Inflammatory macrophage (primary cell): ENCODE results near the gene MYPOP.
A peak's percentile ranks its signal among the peaks of the same experiment; 100 is the strongest.
"Not testable (repeated sequence)": the region's sequence is repeated elsewhere in the genome, so short reads cannot be mapped to it uniquely, and the experiment has no call there.

Source experiments
- DNase-seq, 2 donors: peaks; one replicate each; pipeline ENCODE4 v3.0.0-alpha.2; 2020 to 2022

Gene MYPOP

DNA sequence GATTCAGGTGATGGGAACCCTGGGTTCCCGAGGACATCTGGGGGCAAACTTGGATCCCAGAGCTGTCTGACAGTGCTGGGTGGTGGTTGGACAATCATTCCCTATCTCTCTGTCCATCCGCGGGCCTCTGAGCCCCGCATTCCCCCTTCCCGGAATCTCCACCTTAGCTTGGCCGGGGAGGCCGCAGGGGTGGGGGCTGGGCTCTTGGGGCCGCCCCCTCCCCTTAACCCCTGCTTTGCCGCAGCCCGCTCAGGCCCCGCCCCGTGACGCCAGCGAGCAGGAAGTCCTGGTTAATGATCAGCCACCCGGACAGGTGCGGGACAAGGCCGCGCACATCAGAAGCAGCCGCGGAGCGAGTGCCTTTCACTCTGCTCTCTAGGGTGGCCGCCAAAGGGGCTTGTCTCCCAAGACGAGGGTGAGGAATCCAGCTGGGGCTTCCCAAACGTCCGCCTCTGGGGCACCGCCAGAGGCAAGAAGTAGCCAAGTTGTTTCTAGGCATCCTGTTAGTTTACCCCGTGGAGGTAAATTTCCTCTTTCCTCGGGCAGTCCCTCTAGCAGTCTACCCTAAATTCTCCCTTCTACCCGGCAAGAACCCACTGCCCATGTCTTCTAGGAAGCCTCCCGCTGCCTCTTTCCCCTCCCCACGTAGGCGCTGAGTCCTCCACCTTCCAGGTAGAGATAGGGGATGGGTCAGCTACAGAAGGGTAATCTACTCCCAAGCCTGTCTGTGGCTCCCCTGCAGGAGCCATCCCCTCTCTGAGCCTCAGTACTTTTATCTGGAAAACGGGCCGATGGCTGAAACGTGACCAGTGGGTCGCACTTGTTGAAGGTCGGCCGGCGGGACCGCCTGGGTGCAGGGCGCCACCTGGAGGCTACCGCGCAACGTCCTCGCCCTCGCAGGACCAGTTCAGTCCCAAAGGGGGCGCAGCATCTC lies 19.5 kb downstream of the MYPOP start:
- peak; percentile 82 to 86 for DNase-seq

DNA sequence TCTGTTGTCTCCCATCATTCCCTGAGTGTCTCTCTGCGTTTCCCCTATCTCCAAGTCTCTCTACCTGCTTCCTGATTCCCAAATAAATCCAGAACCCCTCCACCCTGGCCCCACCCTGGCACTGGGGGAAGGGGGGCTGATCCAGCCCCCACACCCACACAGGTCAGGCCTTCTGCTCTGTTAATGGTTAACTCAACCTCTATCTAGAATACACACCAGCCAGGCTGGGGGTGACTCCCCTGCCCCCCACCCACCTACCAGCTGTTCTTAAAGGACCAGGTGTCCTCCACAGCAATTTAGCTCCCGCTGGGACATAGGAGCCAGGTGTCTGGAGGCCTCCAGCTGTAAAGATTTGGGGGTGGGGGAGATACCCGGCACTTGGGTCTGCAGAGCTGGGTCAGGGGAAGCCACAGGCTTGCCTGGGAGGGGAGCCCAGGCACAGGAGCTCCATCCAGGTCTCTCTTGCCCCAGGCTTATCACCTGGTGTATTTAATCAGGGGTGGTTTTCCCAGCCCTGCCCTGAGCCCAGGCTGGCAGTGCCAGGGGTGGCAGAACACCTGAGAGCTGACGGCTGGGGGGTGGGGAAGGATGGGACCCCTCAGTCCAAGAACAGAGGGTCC lies 20.4 kb downstream of the MYPOP start:
- no peak for DNase-seq

- DNase-seq: no peak
Observed at GRCh38 chr19:45881082-45881908, 21.1 kb downstream of the MYPOP start.

- DNase-seq: no peak
Observed at GRCh38 chr19:45879971-45880370, 22.4 kb downstream of the MYPOP start.

GRCh38 chr19:45879055-45879454 lies 23.4 kb downstream of the MYPOP start:
- DNase-seq: no peak

DNA sequence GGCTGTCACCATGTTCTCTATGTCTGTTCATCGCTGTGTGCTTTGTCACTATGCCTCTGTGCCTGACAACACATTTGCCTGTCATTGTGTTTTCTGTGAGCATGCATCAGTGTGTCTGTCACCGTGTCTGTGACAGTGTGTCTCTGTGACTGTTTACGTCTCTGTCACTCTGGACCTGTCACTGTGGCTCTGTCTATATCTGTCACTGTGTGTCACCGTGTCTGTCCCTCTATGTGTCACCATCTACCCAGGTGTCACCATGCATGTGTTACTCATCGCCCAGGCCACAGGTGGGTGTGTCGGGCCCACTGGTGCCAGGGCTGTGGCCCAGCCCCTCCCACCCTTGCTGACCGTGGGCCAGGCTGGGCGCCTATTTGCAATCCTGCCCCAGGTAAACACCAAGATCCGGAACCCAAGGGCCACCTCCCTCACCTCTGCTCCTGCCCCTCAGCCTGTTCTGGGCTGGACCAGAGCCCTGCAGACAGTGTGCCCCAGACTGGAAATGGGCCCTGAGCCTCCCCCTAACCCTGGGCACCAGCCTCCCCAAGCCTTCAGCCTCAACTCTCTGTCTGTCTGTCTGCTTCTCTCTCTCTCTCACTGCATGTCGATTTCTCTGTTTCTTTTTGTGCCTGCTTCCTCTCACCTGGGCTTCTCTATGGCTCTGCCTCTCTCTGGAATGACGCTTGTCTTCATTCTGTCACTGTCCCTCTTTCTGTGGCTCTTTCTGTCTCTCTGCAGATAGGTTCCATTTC lies 24.2 kb downstream of the MYPOP start:
- DNase-seq: no peak

- no peak for DNase-seq
Observed at GRCh38 chr19:45876411-45877197, 25.8 kb downstream of the MYPOP start.

- DNase-seq: no peak
Observed at GRCh38 chr19:45876161-45876410, 26.3 kb downstream of the MYPOP start.

DNA sequence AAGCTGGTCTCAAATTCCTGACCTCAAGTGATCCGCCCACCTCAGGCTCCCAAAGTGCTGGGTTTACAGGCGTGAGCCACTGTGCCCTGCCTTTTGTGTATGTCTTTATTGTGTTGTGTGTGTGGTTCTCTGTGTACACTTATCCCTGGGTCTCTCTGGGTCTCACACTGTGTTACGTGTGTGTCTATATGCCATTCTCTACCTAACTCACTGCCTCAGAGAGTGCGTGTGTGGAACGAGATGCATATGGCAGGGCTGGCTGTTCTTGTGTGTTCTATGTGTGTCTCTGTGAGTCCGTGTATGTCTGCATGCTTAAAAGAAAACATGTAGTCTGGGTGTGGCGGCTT lies 27.8 kb downstream of the MYPOP start:
- DNase-seq: no peak

- no peak for DNase-seq
Observed at GRCh38 chr19:45873219-45873772, 29.1 kb downstream of the MYPOP start.

DNA sequence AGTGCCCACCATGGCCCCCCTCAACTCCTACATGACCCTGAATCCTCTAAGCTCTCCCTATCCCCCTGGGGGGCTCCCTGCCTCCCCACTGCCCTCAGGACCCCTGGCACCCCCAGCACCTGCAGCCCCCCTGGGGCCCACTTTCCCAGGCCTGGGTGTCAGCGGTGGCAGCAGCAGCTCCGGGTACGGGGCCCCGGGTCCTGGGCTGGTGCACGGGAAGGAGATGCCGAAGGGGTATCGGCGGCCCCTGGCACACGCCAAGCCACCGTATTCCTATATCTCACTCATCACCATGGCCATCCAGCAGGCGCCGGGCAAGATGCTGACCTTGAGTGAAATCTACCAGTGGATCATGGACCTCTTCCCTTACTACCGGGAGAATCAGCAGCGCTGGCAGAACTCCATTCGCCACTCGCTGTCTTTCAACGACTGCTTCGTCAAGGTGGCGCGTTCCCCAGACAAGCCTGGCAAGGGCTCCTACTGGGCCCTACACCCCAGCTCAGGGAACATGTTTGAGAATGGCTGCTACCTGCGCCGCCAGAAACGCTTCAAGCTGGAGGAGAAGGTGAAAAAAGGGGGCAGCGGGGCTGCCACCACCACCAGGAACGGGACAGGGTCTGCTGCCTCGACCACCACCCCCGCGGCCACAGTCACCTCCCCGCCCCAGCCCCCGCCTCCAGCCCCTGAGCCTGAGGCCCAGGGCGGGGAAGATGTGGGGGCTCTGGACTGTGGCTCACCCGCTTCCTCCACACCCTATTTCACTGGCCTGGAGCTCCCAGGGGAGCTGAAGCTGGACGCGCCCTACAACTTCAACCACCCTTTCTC lies 30.1 kb downstream of the MYPOP start:
- DNase-seq: no peak

DNA sequence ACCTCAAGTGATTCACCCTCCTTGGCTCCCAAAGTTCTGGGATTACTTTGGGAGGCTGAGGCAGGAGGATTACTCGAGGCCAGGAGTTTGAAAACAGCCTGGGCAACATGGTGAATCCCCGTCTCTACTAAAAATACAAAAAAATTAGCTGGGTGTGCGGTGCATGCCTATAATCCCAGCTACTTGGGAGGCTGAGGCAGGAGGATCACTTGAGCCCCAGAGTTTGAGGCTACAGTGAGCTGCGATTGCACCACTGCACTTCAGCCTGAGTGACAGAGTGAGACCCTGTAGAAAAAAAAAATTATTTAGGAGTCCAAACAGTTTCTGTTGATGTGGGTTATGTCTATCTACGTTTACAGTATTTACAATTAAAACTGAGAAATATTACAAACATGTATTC lies 31.6 kb downstream of the MYPOP start:
- no peak for DNase-seq

DNA sequence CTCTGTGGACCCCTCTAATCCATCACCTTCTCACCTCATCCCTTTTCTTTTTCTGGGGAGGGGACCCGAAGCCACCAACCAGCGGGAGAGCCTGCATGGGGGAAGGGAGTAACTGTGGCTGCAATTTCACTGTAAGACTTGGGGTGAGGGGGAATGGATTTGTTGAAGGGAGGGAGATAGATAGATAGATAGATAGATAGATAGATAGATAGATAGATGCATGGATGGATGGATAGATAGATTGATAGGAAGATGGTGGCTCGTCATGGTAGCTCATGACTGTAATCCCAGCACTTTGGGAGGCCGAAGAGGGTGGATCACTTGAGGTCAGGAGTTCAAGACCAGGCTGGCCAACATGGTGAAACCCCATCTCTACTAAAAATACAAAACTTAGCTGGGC lies 35.2 kb downstream of the MYPOP start:
- not testable (repeated sequence) for DNase-seq

DNA sequence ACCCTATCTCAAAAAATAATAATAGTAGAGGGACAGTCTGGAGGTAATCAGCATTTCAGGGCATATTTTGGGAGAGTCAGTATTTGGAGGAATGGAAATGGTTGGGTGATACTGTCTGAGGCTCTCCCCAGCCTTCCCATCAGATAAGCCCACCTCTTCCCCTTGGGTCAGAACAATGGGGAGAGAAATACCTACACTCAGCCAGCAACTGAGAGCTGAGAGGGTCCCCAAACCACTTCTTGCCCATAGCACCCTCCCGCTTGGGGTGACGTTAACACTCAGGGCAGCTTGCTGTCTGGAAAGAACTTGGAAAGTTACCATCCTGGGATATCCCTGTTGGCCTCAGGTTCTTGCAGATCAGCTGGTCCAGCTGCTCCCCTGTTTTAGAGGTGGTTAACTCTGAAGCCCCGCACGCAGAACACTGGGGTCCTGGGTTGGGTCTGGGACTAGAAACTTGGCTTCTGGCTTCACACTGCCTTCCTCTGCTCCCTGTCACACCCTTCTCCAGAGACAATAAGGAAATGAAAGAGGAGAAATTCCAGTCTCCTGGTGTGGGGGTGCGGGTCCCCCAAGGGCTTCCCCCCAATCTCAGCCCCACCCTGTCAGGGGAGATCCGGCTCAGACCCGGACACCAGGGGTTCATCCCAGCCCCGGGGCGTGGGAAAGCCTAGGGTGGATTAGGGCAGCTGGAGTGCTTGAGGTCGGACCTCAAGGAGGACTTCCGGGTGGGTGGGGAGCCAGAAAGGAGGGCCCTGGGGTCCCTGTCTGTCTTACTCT lies 35.8 kb downstream of the MYPOP start:
- DNase-seq: no peak

DNA sequence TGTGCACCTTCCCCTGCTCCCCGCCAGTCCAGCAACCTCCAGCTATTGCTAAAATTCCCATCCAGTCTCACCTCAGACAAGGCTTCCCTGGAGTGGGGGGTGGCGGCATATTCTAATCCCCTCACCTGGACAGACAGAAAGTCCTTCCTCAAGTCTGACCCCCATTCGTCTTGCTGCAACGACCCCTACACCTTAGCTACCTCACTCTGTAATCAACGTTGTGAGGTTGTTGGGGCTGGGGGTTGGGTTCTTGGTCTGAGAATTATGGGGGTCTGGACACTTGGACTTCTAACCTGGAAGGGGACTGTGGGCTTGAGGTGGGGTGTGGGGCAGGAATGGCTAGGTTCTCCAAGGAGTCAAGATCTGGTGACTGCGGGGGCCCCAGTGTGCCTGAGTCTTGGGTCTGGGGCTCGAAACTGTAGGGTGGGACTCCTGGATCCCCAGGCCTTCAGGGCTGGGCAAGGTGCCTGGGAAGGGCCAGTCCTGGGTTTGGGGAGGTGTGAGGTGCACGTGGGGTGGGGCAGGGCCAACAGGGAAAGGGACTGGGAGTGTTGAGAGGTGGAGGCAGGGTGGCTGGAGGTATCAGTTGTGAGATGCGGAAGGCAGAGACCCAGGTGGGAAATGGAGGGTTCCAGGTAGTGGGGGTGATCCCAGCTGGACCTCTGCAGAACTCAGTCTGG lies 37.0 kb downstream of the MYPOP start:
- DNase-seq: no peak

- DNase-seq: no peak
Observed at GRCh38 chr19:45864629-45865082, 37.8 kb downstream of the MYPOP start.

GRCh38 chr19:45863840-45864628 lies 38.4 kb downstream of the MYPOP start, which contains the start of gene FOXA3:
Gene FOXA3, plus strand, starts transcription at chr19:45864326. Its CDS starts 131 bp downstream, at chr19:45864457.
- peak; percentile 6 to 27 for DNase-seq

- no peak for DNase-seq
Observed at GRCh38 chr19:45863335-45863839, 39.0 kb downstream of the MYPOP start.
